ENCODE data around the gene C1orf167.

GRCh38 chr1:11741482-11741881, 20.5 kb upstream of the C1orf167 start:
- no peak for TF ChIP-seq REST (IDR thresholded peaks at IDR 0.05; ENCODE audit: low read depth)
- TF ChIP-seq TAF1 (IDR thresholded peaks at IDR 0.05; ENCODE audit: low read depth): no peak

Data from Ishikawa (cell line).